DMS114 treated with DMSO at 0.1 percent for 48 hours (cell line): ENCODE measurements around the gene ZNF280D.

Experiments used
- DNase-seq: peaks from one replicate; lab custom pipeline; 2025; ENCODE audit not compliant: unreplicated experiment; lab: John Stamatoyannopoulos, UW

Gene ZNF280D

DNA sequence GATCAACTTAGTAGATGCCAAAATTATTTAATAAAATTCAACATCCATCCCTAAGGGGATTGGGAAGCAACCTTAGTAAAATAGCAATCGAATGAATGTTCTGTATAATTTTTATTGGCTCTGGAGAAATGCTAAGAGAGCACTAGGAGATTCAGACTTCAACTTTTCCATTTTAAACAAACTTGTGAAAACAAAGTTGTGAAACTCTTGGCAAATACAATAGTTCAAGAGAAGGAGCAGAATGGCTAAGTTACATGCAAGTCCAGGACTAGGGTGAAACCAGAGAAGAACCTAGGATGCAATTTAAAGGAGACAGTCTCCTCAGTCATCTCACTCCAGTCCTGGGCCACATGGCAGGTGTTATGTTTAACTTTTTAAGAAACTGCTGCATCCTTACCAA is 16.7 kb upstream of the ZNF280D start:
- DNase-seq, result no peak

DNA sequence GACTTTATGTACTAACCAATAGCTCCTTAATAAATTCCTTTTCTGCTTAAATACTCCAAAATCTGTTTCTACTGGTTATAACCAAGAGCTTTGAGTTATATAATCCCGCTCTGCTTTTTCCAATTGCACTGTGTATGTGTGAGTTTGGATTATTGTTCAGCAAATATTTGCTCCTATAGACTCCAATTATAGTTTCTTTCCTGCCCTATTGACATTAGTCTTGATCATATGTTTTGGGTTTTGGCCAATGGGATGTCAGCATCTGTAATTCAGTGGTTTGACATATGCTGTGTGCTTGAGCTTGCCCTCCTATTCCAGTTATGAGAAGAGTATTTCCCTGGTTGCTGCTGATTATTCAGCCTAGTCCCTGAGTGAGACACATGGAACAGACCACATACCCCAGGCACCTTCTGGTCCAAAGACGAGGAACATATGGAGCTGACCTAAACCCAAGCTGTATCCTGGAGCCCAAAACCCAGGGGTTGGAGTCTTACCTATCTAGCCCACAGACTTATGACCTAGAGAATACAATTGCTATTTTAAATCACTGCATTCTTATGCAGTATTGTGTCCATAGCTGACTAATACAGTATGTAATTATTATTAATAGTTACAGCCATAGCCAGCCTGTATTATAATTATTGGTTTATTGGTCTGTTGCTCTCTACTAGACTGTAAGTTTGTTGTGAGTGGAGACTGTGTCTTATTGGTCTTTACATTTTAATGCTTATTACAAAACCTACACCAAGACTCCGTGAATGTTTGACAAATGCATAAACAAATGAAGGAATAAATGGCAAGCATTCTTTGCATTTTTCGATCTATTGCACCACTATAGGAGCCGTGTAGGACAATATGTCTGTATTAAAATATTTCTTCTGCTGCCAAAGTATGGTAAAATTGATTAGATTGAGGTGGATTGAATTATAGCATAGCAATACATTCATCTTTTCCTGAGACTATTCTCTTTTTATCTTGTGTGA is 11.7 kb upstream of the ZNF280D start:
- DNase-seq, result no peak

DNA sequence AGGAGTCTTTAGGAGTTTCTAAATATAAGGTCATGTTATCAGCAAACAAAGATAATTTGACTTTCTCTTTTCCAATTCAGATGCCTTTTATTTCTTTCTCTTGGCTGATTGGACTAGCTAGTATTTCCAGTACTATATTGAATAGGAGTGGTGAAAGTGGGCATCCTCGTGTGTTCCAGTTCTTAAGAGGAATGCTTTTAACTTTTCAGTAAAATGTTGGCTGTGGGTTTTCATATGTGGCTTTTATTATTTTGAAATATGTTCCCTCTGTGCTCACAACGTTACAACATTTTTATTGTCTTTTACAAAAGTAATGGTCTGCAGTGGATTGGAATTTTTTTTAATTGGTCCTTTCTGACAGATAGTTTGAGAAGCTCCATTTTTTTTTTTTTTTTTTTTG is 8.2 kb upstream of the ZNF280D start:
- DNase-seq, result no peak

DNA sequence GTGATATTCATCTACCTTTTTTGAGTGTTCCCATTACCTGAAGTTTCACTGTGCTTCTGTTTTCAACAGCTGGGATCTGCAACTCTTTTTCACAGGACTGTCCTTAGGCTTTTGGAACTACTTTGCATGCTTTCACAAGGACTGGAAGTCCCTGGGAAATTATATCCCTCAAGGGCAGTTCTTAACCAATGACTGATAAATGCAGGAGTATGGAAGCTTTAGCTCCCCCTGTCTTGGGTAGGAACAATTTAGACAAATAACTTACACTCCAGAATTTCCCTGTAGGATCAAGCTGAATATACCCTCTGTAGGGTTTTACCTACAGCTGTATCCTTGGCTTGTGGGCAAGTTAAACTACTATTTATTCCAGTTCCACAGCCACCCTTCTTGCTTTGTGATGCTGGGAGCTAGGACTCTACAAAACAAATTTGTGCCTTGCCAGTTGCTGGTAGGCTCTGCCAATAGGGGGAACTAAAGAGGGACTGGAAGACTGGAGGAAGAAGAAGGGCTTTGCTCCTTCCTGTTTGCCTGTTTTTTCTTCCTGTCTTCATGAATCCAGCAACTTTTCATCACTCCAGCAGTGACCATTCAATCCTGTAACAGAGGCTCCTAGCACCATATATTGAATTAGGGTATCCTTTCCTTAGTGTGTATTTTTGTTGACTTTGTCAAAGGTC is 6.8 kb upstream of the ZNF280D start:
- no peak for DNase-seq

DNA sequence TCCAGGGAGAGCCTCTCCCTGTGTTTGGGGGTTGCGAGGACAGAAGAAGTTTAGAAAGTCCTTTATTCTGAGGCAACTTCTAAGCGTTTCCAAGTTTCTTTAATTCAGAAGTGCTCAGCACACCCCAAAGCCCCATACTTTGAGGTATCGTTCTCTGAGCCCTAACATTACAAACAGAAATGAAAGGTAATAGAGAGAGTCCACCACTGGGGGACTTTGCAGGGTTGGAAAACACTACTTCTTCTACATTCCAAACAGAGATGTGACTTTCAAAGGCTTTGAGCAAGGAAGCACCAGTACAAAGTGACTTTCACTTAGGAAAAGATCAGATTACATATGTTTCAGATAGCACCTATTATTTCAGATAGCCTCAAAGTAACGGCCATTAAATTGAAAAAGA is 6.2 kb upstream of the ZNF280D start:
- no peak for DNase-seq

DNA sequence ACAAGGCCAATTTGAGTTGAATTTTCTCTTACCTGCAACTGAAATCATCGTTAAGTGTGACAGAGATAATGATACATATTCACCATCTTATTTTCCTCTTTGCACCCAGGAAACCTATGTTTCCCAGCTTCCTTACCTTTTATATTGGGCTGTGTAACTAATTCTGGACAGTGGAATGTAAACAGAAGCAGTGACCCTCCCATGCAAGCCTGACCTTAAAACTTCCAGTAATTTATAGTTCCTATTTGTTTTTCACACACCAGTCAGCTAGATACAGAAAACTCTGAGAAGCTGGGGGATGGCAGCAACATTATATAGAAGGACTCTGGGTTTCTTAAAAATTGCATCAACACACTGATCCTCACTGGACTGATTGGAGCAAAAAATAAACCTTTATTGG is 4.5 kb upstream of the ZNF280D start:
- DNase-seq, result no peak

DNA sequence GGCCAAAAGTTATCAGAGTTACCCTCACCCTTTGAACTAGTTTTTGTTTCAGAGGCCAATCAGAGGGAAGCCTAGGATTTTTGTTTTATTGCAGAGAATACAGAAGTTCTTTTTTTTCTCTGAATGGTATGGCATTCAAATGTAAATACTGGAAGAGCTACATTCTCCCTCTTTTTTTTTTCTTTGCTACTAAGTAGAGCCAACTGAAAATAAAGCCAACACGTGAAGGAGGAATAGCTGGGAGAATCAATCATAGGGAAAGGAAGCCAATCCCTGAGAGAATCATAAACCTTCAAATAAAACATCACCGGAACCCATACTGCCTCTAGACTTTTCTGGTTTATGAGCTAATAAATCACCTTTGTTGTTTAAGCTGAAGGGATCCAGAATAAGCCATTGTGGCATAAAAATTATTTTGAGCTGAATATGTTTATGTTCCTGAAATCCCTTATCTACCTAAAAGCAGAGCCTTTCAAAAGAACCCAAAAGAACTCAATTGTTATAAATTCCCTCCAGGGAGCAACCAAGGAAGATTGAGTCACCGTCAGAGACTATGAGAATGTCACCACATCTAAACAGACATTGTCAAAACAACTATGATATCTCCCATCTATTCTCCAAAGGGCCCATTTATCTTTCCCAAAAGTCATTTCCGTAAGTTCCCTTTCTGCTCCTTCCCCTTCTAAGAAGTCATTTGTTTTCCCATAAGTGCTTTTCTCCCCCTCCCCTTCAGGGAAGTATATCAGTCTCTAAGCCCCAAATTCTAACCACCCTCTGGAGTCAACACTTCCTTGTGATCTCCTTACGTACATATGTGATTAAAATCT is 3.8 kb upstream of the ZNF280D start:
- no peak for DNase-seq

DNA sequence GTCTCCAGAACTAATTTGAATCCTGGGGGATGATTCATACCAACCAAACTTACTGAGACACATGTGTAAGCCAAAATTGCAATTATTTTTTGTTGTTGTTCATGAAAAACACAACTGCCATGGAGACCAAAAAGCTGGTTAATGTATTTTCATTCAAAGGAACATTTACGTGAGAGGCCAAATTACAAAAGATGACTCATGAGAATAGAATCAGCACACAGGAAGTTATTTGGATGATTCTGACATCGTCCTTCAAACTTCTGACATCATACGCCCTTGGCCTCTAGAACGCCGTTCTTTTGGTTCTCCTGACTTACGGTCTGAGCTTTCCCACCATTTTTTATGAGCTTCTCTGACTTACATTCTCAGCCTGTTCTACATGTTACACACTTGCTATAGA is 3.0 kb upstream of the ZNF280D start:
- no peak for DNase-seq

DNA sequence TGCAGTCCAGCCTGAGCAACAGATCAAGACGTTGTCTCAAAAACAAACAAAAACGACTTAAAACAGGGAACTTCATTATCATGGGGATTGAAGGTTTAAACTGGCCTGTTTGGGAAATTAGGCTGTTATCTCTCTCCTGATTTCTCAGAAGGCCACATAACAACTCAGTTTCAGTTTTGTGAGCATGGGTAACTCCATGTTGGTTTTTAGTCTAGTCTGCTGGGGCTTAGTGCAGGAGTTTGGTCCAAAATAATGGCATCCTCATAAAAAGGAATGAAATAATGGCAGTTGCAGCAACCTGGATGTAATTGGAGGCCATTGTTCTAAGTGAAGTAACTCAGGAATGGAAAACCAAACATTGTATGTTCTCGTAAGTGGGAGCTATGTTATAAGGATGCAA is 2.3 kb upstream of the ZNF280D start:
- no peak for DNase-seq

DNA sequence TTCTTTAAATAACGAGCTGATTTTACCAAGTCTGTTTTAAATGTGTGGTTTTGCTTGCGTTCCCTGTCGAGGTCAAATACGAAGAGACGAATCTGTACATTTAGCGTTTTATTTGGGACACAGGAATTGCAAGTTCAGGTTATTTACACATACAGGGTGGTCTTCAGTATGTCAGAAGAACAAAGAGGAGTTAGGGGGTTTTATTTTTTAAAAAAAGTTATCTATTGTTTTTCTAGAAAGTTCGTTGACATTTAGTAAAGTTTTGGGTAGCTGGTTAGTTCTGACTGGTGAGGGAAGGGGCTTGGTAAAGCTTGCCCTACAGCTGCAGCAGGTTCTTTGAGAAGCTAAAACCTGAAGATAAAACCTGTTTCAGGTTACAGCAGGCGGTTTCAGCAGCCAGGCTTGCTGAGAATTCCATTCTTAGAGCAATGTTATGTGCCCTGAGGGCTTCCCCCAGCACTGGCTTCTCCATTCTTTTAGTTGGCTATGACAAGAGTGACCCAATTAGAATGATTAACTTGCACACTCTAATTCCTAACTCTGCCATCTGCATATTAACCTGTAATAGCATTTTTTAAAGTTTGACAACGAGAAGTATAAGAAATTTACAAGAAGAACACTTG is 815 bp upstream of the ZNF280D start:
- DNase-seq, result no peak

DNA sequence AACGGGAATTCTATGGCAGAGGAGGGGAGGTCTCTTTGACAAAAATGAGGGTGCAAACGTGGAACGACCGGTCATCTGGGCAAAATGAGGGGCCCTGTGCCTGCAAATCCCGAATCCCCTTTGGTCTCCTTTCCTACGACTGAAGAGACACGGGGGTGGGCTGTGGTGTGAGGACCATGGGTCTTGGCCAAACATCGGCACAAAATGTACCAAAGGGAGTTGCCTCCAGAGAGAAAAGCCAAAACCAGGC is 498 bp downstream of the ZNF280D start:
- DNase-seq, result no peak

DNA sequence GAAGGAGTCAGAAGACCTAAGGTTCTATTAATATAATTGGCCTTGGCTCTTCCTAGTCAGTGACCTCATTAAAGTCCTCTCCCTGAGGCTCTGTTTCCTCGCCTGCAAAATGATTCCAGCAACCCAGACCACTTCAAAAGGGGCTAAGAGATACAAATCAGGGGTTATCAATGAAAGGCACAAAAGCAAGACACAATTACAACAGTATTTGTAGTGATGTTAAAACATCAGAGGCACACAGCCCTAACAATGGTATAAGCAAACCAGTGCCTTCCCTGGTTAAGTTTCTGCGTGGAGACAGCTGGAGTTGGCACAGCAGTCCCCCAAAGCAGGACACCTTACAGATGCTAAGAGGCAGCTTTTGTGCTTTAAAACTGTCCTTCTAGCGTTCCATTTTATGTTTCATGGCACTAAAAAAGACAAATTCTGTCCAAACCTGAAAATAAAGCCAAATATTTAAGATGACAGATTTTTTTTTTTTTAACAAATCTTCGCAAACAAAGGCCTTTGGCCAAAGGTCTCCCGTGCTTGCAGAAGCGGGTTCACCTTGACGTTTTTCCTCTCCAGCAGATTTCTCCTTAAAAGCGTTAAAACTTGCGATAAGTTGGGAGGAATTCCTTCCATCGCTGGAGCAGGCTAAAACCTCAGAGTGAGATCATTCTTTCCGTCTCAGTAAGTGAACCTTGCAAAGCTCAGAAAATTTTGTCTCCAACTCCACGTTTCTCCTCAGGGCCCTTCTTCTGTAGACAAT is 999 bp downstream of the ZNF280D start:
- DNase-seq, result no peak

DNA sequence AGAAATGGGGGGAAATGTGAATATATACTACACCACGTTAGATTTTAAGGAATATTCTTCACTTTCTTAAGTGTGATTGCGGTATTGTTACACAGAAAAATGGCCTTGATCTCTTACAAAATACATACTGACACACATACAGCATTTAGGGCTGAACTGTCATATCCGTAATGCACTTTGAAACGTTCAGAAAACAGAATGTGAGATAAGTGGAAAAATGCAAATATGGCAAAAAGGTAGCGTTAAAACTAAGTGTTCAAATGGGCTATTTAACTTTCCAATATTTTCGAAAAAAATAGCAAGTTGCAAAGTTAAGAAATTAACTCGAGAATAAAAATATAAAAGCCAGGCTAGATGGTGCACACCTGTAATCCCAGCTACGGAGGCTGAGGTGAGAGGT is 1.8 kb downstream of the ZNF280D start:
- no peak for DNase-seq

DNA sequence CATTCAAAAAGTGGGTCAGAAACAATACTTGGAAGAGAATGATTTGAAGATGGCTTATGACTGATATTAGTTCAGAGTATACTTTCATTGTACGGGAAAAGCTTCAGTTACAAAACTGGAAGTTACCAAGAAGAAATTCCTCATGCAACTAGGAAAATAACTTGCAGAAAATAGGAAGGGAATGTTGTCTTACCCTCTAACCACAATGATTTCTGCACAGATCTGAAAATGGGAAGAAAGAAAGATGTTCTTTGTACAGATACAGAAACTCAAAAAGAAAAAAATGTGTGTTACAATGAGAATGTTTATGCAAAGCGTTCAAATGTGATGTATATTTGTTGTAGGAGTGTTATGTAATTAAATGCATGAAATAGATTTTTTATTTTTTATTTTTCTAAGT is 3.7 kb downstream of the ZNF280D start:
- DNase-seq, result no peak

DNA sequence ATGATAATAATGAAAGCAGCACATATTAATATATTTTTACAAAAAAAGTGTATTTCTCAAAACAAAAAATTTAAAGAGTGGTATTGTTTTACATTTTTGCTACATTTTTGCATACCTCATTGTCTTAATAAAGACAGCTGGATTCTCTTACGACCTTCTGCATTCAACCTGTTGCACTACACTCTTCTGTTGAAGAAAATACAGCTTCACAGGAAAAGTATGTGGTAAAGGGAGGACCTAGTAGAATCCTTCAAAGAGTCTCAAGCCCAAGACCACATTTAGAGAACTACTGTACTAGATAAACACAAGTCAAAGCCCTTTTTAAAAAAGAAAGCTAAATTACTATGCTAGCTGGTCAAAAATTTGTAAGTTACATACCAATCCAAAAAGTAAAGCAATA is 7.9 kb downstream of the ZNF280D start:
- DNase-seq, result no peak

DNA sequence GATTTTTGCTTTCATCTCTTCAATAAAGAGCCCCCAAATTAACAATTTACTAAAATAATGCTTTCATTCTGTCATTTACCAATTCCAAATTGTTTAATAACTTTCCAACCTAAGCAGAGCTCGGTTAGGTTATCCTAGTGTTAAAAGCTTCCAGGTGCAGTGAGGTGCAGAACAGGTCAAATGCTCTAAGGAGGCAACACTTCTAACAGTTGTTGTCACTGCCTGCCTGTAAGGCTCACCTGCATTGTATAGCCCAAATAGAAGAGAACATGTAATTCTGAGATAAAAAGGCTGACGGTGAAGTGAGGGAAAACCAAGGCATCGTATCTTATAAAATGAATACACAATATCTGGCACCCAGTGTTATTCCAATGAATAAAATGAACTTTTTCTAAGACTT is 9.1 kb downstream of the ZNF280D start:
- DNase-seq, result no peak

DNA sequence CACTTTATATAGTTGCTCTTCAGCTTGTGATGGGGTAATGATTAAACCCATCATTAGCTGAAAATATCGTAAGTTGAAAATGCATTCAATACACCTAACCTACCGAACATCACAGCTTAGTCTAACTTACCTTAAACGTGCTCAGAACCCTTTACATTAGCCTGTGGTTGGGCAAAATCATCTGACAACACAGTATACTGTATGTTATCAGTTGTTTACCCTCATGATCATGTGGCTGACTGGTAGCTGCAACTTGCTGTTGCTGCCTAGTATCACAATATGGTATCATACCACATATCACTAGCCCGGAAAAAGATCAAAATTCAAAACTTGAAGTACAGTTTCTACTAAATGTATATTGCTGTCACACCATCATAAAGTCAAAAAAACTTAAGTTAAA is 9.5 kb downstream of the ZNF280D start:
- no peak for DNase-seq

DNA sequence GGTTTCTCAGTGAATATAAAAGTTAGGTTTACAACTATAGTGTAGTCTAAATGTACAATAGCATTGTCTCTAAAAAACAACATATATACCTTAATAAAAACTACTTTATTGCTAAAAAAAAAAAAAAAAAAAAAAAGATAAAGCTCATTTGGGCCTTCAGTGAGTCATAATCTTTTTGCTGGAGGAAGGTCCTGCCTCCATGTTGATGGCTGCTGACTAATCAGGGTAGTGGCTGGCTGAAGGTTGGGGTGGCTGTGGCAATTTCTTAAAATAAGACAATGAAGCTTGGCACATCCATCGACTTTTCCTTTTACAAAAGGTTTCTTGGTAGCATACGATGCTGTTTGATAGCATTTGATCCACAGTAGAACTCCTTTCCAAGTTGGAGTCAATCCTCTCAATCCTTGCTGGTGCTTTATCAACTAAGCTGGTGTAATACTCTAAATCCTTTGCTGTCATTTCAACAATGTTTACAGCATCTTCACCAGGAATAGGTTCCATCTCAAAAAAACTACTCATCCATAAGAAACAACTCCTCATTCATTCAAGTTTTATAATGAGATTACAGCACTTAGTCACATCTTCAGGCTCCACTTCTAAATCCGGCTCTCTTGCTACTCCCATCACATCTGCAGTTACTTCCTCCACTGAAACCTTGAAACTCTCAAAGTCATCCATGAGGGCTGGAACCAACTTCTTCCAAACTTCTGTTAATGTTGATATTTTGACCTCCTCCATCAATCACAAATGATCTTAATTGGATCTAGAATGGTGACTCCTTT is 13.3 kb downstream of the ZNF280D start:
- DNase-seq, result no peak

DNA sequence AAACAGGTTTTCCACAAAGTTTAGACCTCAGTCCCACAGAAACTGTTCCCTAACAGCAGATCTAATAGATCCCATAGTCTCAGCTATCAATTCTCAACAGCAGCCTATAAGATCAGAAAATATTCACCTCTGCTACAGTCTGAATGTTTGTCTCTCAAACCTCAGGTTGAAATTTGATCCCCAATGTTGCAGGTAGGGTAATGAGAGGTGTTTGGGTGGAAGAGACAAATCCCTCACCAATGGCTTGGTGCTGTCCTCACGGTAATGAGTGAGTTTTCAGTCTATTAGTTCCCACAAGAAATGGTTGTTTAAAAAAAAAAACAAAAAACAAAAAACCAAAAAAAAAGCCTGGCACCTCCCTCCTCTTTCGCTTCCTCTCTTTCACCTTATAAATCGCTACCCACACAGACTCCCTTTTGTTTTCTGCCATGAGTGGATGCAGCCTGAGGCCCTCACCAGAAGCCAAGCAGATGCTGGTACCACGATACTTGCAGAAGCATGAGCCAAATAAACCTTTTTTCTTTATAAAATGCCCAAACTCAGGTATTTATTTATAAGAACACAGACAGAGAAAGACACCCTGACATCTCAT is 14.2 kb downstream of the ZNF280D start:
- no peak for DNase-seq

DNA sequence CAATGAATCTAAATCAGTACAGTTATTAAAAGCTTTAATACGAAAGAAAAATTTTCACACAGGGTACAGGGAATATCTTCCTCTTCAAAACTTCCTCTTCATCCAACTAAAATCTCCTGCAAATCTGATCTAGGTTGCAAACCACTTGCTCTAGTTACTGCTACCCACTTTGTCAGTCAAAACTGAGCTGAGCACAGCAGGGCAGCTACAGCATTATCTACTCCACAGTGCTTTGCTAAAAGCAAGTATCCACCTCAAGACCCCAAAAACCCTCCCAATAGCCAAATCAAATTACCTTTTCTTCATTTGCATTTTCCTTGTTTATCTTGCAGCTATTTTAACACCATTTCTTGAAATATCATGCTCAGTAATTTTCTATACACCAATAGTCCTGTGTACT is 14.7 kb downstream of the ZNF280D start:
- DNase-seq, result no peak
